GM18526 (cell line): ENCODE data around the gene IRAK2.

ENCODE experiments used
- POLR2A ChIP-seq: IDR thresholded peaks from 3 replicates; pipeline ENCODE4 v1.6.1; 2011; ENCODE audit not compliant: insufficient read length; ENCODE audit errors: extremely low read depth

IRAK2 gene

GRCh38 chr3:10279384-10280176 is 114.9 kb downstream of the IRAK2 start:
- TF ChIP-seq POLR2A: no peak

- no peak for TF ChIP-seq POLR2A
These were observed 115.4 kb downstream of the IRAK2 start for GRCh38 chr3:10280177-10280529.

DNA sequence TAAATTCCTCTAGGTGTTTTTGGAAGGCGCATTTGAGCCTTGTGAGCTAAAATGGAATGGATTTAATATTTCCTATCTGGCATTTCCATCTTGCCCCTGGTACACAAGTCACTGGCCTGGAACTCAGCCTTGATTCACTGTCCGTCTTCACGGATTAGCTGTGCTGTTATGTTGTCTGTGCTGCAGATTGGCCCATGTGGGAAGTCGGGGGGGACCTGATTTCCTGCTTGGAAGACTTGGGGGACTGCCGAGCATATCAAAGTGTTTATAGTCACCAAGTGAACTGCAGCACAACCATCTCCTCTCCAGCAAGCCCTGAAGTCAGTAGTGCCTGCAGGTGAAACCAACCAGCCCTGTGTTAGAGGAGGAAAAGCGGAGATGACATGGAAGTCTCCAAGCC is 115.9 kb downstream of the IRAK2 start:
- TF ChIP-seq POLR2A: no peak

- no peak for TF ChIP-seq POLR2A
These were observed 117.2 kb downstream of the IRAK2 start for GRCh38 chr3:10281951-10282350.

GRCh38 chr3:10283638-10284037 is 118.9 kb downstream of the IRAK2 start:
- no peak for TF ChIP-seq POLR2A

- no peak for TF ChIP-seq POLR2A
These were observed 119.8 kb downstream of the IRAK2 start for GRCh38 chr3:10284496-10284895.

DNA sequence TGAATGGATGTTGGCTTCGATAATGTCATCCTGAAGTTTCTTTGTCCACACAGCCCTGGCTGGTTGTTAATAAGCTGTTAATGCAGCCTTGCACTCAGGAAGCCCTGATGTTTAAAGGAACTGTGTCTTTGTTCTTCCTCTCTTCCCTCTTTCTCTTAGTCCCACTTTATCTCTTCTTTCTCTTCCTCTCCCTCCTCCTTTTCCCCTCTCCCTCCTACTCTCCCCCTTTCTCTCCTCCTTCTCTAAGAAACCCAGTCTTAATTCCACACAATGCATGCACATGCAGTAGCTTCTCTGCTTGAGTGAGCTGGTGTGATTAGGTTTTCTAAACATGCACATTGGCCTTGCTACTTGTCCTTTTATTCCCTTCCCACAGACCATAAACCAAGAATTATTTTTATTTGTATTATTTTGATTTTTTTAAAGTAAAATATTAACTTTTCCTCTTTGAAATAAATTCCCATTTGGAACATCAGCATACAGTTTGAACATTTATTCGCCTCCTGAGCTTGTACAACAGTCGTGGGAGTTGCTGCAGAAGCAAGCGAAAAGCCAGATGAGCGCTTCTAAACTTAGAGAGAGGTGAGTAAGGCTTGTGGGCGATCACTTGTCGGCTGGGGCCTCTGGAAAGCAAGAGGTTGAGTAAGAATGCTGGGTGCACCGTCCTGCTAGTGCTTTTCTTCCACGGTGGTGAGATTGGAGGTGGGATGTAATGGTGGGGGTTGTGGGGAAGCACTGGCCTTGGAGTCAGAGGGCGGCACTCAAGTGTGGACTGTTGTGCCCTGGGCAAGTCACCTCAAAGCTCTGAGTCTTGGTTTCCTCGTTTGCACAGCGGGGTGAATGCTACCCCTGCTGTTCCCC is 120.8 kb downstream of the IRAK2 start:
- TF ChIP-seq POLR2A: no peak

DNA sequence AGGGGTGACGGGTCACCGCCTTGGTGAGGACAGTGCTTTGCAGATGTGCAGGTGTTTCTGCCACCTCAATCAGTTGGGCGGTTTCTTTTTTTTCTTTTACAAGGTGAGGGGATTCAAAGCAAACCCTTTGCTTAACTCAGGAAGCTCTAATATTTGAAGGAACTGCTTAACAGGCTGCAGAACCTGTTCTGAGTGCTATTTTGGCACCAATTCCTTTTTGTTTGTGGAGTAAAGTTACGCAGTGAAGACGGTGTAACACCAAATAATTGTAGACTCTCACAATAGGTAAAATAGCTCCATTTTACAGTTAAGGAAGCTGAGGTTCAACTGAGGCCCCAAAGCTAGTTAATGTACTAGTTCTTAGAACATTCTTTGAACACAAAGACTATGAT is 121.4 kb downstream of the IRAK2 start:
- TF ChIP-seq POLR2A: no peak

- TF ChIP-seq POLR2A: no peak
These were observed 122.0 kb downstream of the IRAK2 start for GRCh38 chr3:10286596-10287295.

DNA sequence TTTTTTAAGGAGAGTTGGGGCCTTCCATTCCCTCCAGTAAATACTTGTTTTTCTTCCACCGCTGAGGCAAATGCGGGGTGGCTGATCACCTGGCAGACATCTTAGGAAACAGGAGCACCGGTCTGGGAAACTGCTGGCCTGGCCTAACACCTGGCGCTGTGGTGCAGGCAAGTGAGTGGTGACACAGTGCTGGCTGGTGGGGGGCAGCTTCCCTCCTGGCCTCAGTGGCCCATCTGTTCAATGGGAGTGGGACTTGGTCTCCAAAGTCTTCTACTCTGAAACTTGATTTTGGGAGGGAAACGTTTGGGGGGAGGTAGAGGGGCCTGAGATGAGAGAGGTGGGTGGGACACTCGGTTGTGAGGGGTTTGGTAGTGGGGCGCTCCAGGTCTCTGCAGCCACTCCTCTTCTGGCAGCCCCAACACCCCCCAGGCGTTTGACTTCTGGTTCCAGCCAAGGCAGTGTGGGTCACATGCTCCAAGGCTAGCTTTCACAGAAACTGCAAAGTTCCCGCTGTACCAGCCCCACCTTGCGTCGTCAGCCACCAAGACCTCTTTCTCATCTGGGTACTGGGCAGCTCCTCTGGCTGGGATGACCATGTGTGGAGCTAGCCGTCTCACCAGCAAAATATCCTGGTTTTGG is 123.3 kb downstream of the IRAK2 start:
- no peak for TF ChIP-seq POLR2A

DNA sequence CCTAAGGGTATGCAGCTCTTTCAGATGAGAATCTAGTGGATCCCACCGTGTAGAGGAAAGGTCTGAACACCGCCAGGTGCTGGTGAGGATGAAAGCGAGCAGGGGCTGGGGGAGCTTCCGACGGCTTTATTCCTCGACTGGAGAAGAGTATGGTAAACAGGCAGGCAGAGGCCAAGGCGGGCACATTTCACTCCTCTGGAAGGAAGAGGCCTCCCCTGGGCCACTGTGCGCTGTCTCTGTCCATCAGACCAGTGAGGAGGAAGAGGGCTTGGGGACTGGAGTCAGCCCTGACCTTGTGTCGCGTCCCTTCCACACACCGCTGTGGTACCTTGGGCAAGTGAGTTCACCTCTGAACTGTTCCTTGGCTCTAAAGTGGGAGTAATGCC is 123.8 kb downstream of the IRAK2 start:
- no peak for TF ChIP-seq POLR2A

GRCh38 chr3:10289077-10289476 is 124.4 kb downstream of the IRAK2 start:
- TF ChIP-seq POLR2A: no peak

- TF ChIP-seq POLR2A: no peak
These were observed 125.2 kb downstream of the IRAK2 start for GRCh38 chr3:10289787-10290355.

GRCh38 chr3:10290481-10291176 is 125.9 kb downstream of the IRAK2 start:
- TF ChIP-seq POLR2A: no peak

DNA sequence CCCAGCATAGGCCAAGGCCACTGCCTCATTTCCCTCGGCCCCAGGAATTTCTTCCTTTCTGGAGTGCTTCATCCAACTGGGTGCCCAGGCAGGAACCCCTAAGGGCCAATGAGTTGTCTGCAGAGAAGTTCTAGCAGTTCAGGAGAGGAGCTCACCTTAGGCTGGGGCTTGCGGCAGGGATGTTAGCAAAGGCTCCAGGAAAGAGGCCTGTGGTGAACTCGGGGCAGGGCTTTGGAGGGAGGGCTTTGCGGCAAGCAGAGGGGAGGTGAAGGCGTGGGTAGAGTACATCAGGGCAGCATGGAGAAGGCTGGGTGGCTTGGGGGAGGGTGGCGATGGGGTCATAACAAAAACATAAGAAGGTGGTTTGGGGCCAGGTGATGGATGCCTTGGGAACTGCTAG is 126.9 kb downstream of the IRAK2 start:
- no peak for TF ChIP-seq POLR2A
